Keratinocyte (primary cell): ENCODE measurements around the gene SORBS1. TPM values are rescaled to one million over a fixed set of nuclear protein-coding genes. Genes with fewer than 3 reads are reported as not detected.

Experiments
- DNase-seq: peaks from one replicate; pipeline ENCODE4 v3.0.0-alpha.2; 2011; ENCODE audit warnings: low read depth, missing footprints, low spot score
- FAIRE-seq: peaks from 2 replicates; lab custom pipeline; 2011; peaks lifted over from hg19 to GRCh38; lab: Jason Lieb, UNC
- H2AFZ ChIP-seq: 2 replicates; pipeline ENCODE4 v1.6.0; 2012; ENCODE audit warnings: low read length, control low read depth, inconsistent platforms; ENCODE audit not compliant: control insufficient read depth
- H3K27ac ChIP-seq: 2 replicates; pipeline ENCODE4 v1.5.1; 2011; ENCODE audit warnings: low read length; ENCODE audit not compliant: control insufficient read depth, insufficient read depth
- H3K27me3 ChIP-seq: 3 replicates; pipeline ENCODE4 v1.6.0; 2011; ENCODE audit warnings: low read length; ENCODE audit not compliant: control insufficient read depth, insufficient read depth; ENCODE audit errors: extremely low read depth
- H3K36me3 ChIP-seq, 2 experiments: 2 replicates in 1 of 2; 3 replicates in 1 of 2; pipeline ENCODE4 v1.5.1; 2011; ENCODE audit warnings: low read length in 2 of 2, mild to moderate bottlenecking in 1 of 2; ENCODE audit not compliant: control insufficient read depth in 2 of 2, insufficient read depth in 2 of 2; ENCODE audit errors: extremely low read depth in 1 of 2
- H3K4me1 ChIP-seq: 3 replicates; pipeline ENCODE4 v1.5.1; 2011; ENCODE audit warnings: low read length; ENCODE audit not compliant: control insufficient read depth, insufficient read depth; ENCODE audit errors: extremely low read depth
- H3K4me2 ChIP-seq: 3 replicates; pipeline ENCODE4 v1.6.0; 2011; ENCODE audit warnings: low read depth, low read length; ENCODE audit not compliant: control insufficient read depth, insufficient read depth; ENCODE audit errors: extremely low read depth
- H3K4me3 ChIP-seq, 3 experiments: fragments of 200-600 bp in 1 of 3; sonication (generic) in 1 of 3; 2 replicates in 2 of 3; 3 replicates in 1 of 3; pipeline ENCODE4 v1.5.1; 2011 to 2016; ENCODE audit warnings: low read length in 3 of 3, mild to moderate bottlenecking in 3 of 3, control low read depth in 2 of 3, inconsistent platforms in 1 of 3, low read depth in 1 of 3, mixed read lengths in 1 of 3, mixed run types in 1 of 3, moderate library complexity in 1 of 3; ENCODE audit not compliant: control insufficient read depth in 2 of 3, insufficient read depth in 2 of 3; ENCODE audit errors: extremely low read depth in 1 of 3
- H3K79me2 ChIP-seq: 2 replicates; pipeline ENCODE4 v1.6.0; 2012; ENCODE audit warnings: low read length; ENCODE audit not compliant: control insufficient read depth, insufficient read depth
- H3K9ac ChIP-seq: 3 replicates; pipeline ENCODE4 v1.6.0; 2011; ENCODE audit warnings: low read length; ENCODE audit not compliant: control insufficient read depth, insufficient read depth; ENCODE audit errors: extremely low read depth
- H3K9me1 ChIP-seq: 3 replicates; pipeline ENCODE4 v1.6.0; 2011; ENCODE audit warnings: low read length; ENCODE audit not compliant: control insufficient read depth, insufficient read depth; ENCODE audit errors: extremely low read depth
- H3K9me3 ChIP-seq: 2 replicates; pipeline ENCODE4 v1.5.1; 2012; ENCODE audit warnings: low read depth, low read length; ENCODE audit not compliant: control insufficient read depth
- H4K20me1 ChIP-seq: 3 replicates; pipeline ENCODE4 v1.6.0; 2011; ENCODE audit warnings: low read length; ENCODE audit not compliant: control insufficient read depth, insufficient read depth; ENCODE audit errors: extremely low read depth
- CTCF ChIP-seq, 3 experiments: IDR thresholded peaks in 1 of 3; conservative IDR thresholded peaks in 1 of 3; optimal IDR thresholded peaks in 1 of 3; 2 replicates in 2 of 3; 3 replicates in 1 of 3; pipeline versions ENCODE3 to v1.5.1; 2011; ENCODE audit warnings: low read length in 3 of 3, mild to moderate bottlenecking in 3 of 3, moderate library complexity in 2 of 3, control low read depth in 1 of 3, inconsistent platforms in 1 of 3; ENCODE audit not compliant: insufficient read depth in 2 of 3; ENCODE audit errors: extremely low read depth in 1 of 3
- EZH2 ChIP-seq: IDR thresholded peaks from one replicate; pipeline ENCODE4 v1.6.1; 2012; ENCODE audit warnings: inconsistent platforms, mild to moderate bottlenecking, low read length, moderate library complexity
- dilution Hi-C: fragments of 300-500 bp; cut with MboI; formaldehyde crosslinking; loops from one replicate; pipeline ENCODE4 v1.7.0; 2020; ENCODE audit warnings: low sequenced_read_pairs; ENCODE audit not compliant: extremely low pct_ligation_motif_present
- polyA plus RNA-seq, 5 experiments: library from polyadenylated mRNA; depleted of rRNA in 3 of 5; stranded (reverse) in 3 of 5; stranded (forward) in 1 of 5; unstranded in 1 of 5; fragments of >200 nt; gene quantifications; 1 replicate in 1 of 5; 2 replicates in 3 of 5; 3 replicates in 1 of 5; pipeline versions ENCODE4 v1.2.1 to v1.2.3, GENCODE V29; 2011 to 2012; ENCODE audit warnings: missing spikeins in 2 of 5, low read depth in 1 of 5, low replicate concordance in 1 of 5

SORBS1 gene
- polyA plus RNA-seq, 1 donor (not counting 4 experiments of a cell fraction or from before 2014, with no cell fraction given) = 0.42 TPM

- no peak overlapping the region for H3K4me3 ChIP-seq
- FAIRE-seq (no peak), DNase-seq (no peak)
- H3K4me2 ChIP-seq = no peak overlapping the region
- TF ChIP-seq EZH2 (no peak), CTCF (optimal IDR thresholded peaks at IDR 0.05 in 1 of 3, IDR thresholded peaks at IDR 0.05 in 1 of 3, conservative IDR thresholded peaks at IDR 0.05 in 1 of 3; ENCODE audit: extremely low read depth in 1 of 3, insufficient read depth in 2 of 3, low read length in 3 of 3) (no peak)
- dilution Hi-C loops = no loop called here
- no peaks in the 10 kb centered on the region for H3K36me3 ChIP-seq
- no peaks in the 10 kb centered on the region for H4K20me1 ChIP-seq
- no peak overlapping the region for H3K9ac ChIP-seq
- peaks cover 20% of the 10 kb centered on the region for H3K4me1 ChIP-seq
- no peaks in the 10 kb centered on the region for H3K27me3 ChIP-seq
- no peak overlapping the region for H3K27ac ChIP-seq
- no peaks in the 10 kb centered on the region for H3K9me3 ChIP-seq
- H3K79me2 ChIP-seq = no peaks in the 10 kb centered on the region
- no peak overlapping the region for H2AFZ ChIP-seq
- no peaks in the 10 kb centered on the region for H3K9me1 ChIP-seq
Observed at GRCh38 chr10:95305606-95306317, 255.4 kb downstream of the SORBS1 start.

GRCh38 chr10:95304976-95305375 is 256.2 kb downstream of the SORBS1 start:
- Histone ChIP-seq H2AFZ (no peak overlapping the region), H4K20me1 (no peaks in the 10 kb centered on the region), H3K4me3 (no peak overlapping the region), H3K27ac (no peak overlapping the region), H3K36me3 (no peaks in the 10 kb centered on the region), H3K9me3 (no peaks in the 10 kb centered on the region), H3K9ac (no peak overlapping the region), H3K4me2 (no peak overlapping the region), H3K27me3 (no peaks in the 10 kb centered on the region), H3K9me1 (no peaks in the 10 kb centered on the region), H3K79me2 (no peaks in the 10 kb centered on the region), H3K4me1 (peaks cover 20% of the 10 kb centered on the region)
- no peak for FAIRE-seq
- no peak for DNase-seq
- TF ChIP-seq CTCF (optimal IDR thresholded peaks at IDR 0.05 in 1 of 3, IDR thresholded peaks at IDR 0.05 in 1 of 3, conservative IDR thresholded peaks at IDR 0.05 in 1 of 3; ENCODE audit: extremely low read depth in 1 of 3, insufficient read depth in 2 of 3, low read length in 3 of 3) = no peak
- TF ChIP-seq EZH2 = no peak
- dilution Hi-C loops = no loop called here
